HG03039 (cell line): Measurements from ENCODE around the gene MYO1B.

Experiments
- ATAC-seq: cut with Tn5 transposase; IDR thresholded peaks from one replicate; pipeline ENCODE4 v1.9.1; 2021; ENCODE audit warnings: mild to moderate bottlenecking, moderate library complexity; ENCODE audit not compliant: unreplicated experiment

Gene MYO1B

DNA sequence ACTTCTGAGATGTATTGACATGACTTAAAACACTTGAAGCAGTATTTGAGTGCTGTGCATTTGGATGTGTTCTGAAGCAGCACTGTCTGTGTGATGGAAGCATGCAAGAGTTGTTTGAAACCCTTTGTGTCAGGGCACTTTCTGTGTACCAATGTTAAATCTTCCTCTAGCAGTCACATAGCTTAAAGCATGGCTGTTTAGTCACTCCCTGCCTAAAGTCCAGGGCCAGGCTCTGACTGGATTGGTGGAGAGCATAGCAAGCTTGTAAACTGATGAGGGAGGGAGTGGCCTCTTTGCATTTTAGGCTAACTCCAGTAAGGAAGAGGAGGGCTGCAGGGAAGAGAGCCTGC is 73.5 kb downstream of the MYO1B start:
- no peak for ATAC-seq

DNA sequence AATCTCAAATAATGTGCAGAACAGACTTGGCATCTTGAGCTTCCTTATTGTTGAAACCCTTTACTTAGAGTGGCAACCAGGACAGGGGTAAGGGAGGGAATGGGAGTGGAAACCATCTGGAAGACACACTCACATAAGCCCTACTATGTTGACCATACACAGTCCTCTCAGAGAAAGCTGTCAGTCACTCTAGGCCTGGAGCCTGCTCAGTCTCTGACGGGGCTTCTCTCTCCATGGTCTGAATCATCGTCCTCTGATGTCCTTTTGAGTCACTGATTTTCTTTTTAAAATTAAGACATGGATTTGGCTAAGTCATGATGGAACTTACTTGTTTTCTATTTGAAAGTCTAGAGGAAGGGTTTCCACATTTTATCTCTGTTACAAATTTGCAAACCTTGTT is 74.0 kb downstream of the MYO1B start:
- no peak for ATAC-seq

DNA sequence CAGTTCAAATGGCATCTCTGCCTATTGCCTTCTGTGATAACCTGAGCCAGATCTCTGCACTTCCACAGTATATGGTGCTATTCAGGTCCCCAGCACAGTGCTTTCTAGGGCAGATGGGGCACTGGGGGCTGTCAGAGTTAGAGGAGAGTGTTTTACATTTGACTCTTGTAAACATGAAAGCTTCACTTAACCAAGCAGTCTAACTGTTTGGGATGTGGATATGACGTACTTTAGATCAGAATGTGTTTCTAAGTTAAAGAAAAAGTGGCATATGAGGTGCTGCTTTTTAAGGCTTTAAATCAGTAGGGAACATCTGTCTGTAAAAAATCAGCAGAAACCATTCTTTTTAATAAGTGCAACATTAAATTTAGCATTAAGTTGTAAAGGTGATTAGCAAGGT is 75.7 kb downstream of the MYO1B start:
- no peak for ATAC-seq

DNA sequence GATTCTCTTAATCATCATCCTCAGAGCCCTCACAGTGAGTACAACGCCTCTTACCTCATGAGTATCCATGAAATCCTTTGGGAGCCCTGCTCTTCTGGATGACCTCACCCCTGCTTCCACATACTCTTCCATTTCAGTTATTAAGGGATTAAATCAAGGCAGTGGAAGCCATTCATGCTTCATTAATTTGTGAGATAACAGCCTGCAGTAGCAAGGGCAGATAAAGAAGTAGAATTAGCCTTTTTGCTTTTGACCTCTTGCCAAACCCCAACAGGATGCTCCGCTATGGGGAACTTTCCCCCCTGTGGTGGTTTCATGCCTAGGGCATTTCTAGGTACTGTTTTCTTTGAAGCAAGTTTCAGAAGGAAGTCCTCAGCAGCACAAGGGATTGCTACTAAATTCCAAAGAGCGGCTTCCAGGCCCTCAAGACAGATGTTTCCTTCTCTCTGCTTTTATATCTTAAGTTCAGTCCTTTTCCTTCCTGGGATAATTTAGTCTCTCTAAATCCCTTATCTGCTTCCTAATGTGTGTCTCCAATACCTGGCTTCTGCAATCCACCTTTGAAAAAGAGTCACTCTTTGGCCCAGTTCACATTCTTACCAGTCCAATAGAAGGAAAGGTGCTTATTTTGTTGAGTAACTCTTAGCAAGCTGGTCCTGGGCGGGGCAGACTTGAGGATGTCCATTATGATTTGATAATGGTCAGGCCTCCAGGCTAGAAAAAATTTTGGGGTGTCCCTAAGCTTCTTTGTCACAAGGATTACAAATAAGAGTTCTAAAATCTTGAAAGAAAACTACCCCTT is 76.9 kb downstream of the MYO1B start:
- no peak for ATAC-seq

DNA sequence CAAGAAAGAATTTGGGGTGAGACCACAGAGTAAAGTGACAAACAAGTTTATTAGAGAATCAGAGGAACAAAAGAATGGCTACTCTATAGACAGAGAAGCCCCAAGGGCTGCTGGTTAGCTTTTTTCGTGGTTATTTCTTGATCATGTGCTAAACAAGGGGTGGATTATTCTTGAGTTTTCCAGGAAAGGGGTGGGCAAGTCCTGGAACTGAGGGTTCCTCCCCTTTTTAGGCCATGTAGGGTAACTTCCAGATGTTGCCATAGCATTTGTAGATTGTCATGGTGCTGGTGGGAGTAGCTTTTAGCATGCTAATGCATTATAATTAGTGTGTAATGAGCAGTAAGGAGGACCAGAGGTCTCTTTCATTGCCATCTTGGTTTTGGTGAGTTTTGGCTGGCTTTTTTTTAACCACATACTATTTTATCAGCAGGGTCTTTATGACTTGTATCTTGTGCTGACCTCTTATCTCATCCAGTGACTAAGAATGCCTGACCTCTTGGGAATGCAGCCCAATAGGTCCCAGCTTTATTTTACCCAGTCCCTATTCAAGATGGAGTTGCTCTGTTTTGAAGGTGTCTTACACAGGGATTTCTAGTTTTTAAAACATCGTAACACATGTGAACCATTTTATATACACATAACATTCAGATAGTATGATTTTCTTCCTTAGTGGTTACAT is 77.8 kb downstream of the MYO1B start:
- ATAC-seq = no peak

DNA sequence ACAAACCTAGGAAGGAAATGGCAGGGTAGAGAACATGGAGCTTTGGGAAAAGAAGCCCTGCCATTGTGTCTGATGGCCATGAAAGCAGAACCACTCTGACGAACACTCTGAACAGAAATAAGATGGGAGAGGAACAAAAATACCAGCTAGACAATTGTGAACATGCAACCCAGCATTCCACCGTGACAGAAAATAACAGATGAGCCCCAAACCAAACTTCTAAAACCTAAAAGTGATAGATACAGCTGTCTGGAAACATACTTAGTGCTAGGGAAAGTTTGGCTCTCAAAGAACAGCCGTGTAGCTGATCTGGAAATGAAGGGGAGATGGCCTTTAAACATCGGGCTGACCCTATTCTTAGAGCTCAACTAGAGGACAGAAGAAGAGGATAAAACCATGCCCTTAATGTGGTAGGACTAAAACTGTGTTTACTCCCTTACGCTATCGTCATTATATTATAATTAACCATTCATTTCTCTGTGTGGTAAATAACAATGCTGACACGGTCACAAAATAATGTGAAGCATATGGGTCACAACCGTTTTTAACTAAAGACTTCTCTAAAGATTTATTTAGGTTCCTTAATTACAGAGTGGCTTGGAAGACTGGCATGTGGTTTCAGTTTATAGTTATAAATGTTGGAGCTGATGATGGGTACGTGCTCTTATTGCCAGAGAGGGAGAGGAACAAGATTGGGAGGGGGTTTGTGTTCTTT is 80.6 kb downstream of the MYO1B start:
- no peak for ATAC-seq

DNA sequence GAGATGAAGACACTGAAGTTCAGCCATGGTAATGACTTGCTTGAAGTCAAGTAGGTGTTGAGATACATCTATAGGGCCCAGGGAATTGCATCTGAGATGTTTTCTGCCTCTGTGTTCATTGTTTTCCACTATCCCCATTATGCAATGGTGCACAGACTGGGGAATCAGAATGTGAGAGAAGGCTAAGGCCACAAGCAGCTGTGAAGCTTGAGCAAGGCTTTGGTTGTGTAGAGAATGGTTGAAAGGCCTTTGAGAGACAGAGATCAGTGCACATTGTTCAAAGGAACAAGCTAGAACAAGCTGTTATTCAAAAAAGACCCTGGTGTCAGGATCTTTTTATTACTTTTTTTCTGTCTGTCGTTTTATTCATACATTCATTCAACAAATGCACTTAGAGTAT is 82.3 kb downstream of the MYO1B start:
- ATAC-seq = no peak

DNA sequence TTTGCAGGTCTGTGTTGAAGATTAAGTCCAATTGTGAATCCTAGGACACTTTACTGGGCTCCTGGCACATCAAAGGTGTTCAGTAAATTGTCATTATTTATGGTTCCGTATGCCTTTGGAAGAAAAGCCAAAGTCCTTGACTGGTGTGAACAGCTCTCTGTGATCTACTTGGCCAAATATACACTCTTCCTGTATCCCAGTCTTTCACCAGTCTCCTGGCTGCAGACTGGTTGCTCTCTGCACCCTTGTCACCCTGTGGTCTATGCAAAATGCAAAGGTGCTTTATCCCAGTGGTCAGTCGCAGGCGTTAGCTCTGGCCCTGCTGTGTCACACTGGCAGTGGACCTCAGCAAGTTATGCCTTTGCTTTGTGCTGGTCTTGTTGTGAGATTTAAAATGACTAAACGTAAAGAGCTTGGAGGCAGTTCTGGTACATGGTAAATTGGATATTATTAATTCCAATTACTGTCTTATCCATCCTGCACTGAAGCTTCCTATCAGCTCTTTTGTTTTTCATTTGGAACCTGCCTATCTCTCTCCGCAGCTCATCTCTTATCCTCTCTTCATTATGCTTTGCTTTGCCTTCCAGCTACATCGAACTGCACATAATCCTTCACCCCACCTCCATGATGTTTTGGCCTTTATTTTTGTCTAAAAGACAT is 83.1 kb downstream of the MYO1B start:
- no peak for ATAC-seq

DNA sequence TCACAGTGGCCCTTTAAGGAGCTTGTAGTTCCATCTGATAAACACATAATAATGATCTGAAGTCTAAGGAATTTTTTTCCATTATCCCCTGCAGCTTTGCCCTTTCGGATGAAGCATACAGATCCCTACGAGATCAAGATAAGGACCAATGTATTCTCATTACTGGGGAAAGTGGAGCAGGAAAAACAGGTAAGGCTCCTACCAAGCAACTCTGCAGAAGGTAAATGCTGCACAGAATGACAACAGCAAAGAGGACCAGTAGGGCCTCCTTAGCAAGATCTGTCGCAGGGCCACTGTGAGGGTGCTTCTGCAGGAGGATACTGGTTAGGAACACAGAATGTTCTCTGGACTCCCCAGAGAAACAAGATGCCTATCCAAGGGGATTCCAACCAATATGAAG is 84.6 kb downstream of the MYO1B start:
- no peak for ATAC-seq

DNA sequence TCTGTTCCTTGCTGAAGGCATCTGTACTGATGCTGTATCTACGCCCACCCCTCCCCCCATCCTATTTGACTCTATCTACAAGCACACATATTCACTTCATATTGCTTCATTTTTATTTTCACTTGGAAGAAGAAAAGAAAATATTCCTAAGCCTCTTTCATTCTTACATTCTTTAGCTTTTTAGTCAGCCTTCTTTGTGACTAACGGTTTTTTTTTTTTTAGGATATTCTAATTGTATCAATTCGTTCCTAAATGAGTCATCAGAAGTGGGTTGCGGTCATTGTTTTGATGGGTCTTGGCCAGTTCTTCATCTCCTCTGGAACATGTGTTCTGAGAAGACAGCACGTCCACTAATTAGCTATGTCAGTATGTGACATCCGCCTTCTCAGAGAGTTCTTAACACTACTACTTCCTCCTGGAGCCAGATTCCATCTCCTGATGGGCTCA is 88.7 kb downstream of the MYO1B start:
- ATAC-seq = no peak

DNA sequence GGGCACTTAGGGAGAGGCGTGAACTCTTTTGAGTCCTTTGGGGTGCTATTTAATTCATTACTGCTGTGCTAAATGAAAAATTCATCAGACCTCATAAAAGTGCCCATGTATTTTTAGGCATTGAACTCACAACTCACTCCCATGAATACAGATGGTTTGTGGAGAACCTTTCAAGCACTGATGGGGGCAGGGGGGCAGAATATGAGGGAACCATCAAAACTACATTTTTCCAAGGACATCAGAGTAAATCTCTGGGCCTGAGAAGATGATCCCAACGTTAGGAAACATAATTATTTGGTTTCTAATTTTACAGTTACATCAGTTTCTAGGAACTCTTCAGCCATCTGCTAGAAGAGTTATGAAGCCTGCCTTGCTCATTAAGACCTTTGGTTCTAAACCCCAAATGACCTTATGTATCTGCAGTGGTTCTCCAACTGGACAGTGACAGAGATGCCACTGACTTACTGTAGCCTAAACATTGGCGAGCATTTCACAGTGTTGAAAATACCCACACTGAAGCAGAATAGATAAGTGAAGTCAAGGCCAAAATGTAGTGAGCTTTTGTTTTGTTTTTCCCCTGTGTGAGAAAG is 90.8 kb downstream of the MYO1B start:
- ATAC-seq = no peak

DNA sequence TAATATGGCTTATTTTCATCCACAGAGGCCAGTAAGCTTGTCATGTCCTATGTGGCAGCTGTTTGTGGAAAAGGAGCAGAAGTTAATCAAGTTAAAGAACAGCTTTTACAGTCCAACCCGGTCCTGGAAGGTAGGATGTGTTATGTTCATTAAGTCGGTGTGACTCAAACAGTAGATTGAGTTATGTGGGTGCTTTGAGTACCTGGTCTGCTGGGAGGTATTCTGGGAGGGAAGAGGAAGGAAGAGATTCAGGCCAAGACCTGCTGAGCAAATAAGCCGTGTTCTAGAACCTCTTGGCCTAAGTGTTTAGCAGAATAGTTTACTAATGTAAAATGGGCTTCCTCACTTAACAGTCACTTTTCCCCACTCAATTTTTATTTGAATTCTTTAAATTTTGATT is 96.2 kb downstream of the MYO1B start:
- no peak for ATAC-seq

DNA sequence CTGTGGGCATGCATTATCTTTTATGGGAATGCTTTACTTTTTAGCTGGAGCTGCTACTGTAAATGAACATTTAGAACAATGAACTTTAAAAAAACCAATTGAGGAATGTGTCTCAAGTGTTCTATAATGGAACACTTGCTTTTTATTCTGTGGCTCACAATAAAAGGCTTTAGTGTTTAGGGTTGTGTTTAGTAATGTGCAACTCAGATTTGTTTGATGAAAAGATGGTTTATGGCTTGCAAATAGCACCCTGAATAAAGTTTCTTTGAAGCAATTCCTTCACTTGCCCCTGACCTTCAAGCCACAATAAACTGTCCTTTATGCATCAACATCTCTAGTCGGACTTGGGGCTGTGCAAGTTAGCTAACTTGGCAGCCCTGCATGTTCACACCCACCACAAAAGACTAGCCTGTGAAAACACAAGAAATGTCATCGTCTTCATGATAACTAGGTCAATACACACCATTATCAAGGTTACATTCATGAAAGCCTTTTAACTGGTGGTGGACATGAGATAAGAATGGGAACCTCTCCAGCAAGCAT is 98.7 kb downstream of the MYO1B start:
- no peak for ATAC-seq

DNA sequence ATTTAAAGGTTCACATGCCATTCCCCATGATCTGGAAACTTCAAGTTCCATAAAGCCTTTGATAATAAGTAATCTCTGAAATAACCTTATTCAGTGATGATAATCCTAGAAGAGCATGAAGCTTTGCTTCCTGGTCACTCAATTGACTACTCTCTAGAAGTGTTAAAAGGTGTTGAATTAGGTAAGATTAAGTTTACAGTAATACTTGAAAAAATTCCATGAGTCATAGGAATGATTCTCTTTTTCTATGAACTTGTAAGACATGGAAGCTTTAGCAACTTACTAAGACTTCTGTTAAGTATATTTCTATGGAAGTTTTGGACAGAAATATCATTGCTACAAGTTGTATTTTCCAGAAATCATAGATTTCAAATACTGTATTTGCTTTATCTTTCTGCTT is 100.6 kb downstream of the MYO1B start:
- no peak for ATAC-seq

DNA sequence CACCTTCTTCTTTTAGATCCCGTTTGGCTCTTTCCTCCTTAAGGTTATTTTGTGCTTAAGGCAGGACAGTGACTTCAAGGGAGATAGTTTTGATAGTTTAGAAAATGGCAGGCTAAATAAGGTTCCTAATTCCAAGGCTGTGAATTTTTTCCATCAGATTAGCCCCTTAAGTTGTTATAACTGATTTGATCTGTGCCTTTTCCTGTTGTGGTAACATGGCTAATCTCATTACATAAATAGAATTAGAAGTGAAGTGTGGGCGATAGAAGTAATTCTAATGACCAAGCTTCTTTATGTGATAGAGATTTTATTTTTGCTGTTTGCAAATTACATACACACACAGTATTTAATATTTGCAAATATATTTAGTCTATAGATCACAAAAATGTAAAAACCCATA is 102.0 kb downstream of the MYO1B start:
- ATAC-seq = no peak

DNA sequence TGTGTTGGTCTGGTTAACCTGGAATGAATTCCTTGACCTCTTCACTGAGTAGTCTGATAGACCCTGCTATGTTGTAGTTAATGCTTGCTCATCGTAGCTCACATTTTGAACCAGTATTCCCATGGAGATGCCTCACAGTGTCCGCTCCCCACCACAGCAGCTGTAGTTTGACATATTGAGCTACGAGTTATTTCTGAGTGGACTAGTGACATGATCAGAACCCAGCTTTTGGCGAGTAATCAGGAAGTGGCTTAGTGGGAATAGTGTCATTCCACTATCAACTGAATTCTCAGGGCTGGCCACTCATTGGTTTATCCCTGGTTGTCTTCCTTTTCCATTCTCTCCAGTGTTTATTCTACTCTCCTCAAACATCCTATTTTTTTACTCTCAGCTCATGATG is 102.7 kb downstream of the MYO1B start:
- ATAC-seq = no peak

DNA sequence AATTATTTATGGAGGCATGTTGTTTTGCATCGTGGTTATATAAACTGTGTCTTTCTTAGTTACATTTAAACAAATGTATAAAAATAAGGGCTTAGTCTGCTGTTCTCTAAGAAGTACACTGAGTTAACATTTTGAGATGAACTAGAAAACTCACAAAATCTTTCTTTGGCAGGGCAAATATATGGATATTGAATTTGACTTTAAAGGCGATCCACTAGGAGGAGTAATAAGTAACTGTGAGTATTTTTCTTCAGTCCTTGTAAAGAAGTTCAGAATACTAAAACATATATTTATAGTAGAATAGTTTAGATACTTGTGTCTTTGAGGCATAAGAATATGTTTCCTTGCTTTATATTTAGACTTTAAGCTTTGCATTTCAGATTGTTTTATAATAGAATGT is 104.8 kb downstream of the MYO1B start:
- ATAC-seq = no peak

DNA sequence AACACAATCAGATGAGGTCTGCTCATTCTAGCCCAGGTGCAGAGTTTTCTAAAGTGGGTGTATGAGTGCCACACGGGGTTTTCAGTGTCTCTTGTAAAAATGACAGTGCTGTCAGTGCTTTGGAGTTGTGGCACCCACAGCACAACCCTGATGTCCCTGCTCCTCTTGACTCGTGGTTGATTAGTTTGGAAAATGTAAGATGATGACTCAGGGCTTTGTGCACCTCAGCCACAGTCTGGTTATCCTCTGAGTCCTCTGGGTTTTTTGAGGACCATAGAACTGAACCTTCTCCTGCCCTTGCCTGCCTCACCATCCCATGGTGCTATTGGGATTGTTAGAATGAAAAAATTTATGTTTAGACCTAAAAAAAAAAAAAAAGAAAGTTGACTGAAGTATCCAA is 105.6 kb downstream of the MYO1B start:
- ATAC-seq = no peak

DNA sequence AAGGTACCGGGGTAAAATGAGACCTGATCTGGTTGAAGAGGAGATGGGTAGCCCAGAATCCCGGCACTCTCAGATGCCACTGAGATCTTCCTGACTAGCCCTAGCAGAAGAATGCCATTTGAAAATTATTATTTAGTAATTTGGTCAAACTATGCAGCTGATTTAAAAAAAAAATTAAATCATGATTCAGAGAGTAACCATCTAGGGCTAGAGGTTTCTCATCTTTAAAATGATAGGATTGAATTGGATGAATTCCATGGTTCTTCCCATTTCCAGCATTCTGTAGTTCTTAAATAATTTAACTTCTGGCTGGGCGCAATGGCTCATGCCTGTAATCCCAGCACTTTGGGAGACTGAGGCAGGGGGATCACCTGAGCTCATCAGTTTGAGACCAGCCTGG is 106.1 kb downstream of the MYO1B start:
- no peak for ATAC-seq

DNA sequence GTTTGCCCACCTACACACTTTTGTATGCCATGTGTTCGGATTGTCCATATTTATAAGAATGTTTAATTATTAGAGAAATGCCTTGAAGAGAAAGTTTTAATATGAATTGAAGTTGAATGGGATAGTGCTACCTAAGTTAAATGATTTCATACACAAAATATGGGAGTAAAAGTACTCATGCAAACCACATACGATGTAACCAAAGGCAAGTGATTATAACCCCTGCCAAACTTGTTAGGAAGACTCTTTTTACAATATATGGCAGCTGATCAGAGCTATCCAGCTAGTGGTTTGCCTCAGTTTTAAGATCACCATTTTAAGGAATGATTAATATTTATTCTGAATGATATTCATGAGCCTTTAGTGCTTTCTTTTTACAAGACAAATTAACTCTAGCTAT is 106.7 kb downstream of the MYO1B start:
- no peak for ATAC-seq

DNA sequence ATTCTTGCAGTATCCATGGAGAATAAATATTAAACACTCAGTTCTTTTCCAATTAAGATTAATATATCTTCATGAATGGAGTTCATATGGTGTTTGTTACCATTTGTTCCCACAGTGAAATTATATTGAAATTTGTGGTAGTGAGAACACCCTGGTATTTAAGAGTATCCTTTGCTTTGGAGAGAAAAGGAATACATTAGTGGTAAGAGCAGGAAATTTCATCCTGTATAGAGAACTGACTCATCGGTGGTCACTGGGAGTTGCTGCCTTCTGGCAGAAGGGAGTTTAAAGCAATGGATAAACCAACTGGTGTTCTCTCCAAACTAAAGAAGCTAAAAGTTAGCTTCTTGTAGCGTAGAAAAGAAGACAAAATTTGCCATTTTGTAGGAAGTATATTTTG is 107.3 kb downstream of the MYO1B start:
- ATAC-seq = no peak
